Activated CD4-positive, alpha-beta T cell treated with anti-CD3 and anti-CD28 coated beads, Interleukin-2, amount 50 U/mL, for 48 hours (primary cell): ENCODE data around the gene RAD51AP2.
"Not testable (repeated sequence)": the region's sequence is repeated elsewhere in the genome, so short reads cannot be mapped to it uniquely, and the experiment has no call there.

Experiments
- DNase-seq, 2 experiments: peaks; one replicate each; pipeline ENCODE4 v3.0.0-alpha.2; 2020

The RAD51AP2 gene

GRCh38 chr2:17536416-17536815 lies 18.2 kb upstream of the RAD51AP2 start:
- DNase-seq, result no peak

- DNase-seq, result no peak
These were observed 15.3 kb upstream of the RAD51AP2 start for GRCh38 chr2:17533546-17533945.

- no peak for DNase-seq
These were observed 11.5 kb upstream of the RAD51AP2 start for GRCh38 chr2:17529771-17530170.

GRCh38 chr2:17522303-17522702 lies 4.1 kb upstream of the RAD51AP2 start:
- no peak for DNase-seq

GRCh38 chr2:17521621-17522020 lies 3.4 kb upstream of the RAD51AP2 start:
- no peak for DNase-seq

GRCh38 chr2:17520761-17521160 lies 2.5 kb upstream of the RAD51AP2 start:
- DNase-seq, result no peak

- DNase-seq, result no peak
These were observed 1.2 kb upstream of the RAD51AP2 start for GRCh38 chr2:17519486-17519885.

GRCh38 chr2:17517481-17518211 lies 594 bp downstream of the RAD51AP2 start:
- DNase-seq, result no peak

- DNase-seq, result no peak
These were observed 2.6 kb downstream of the RAD51AP2 start for GRCh38 chr2:17515652-17516051.

- no peak for DNase-seq
These were observed 11.3 kb downstream of the RAD51AP2 start for GRCh38 chr2:17506736-17507616.

- DNase-seq, result no peak
These were observed 20.5 kb downstream of the RAD51AP2 start for GRCh38 chr2:17497718-17498117.

- no peak for DNase-seq
These were observed 22.6 kb downstream of the RAD51AP2 start for GRCh38 chr2:17495590-17495989.

- not testable (repeated sequence) for DNase-seq
These were observed 28.1 kb downstream of the RAD51AP2 start for GRCh38 chr2:17490165-17490564.

- DNase-seq, result not testable (repeated sequence)
These were observed 29.6 kb downstream of the RAD51AP2 start for GRCh38 chr2:17488610-17489009.

- no peak for DNase-seq
These were observed 34.7 kb downstream of the RAD51AP2 start for GRCh38 chr2:17483496-17483895.

- DNase-seq, result no peak
These were observed 35.6 kb downstream of the RAD51AP2 start for GRCh38 chr2:17482651-17483050.

GRCh38 chr2:17479875-17480274 lies 38.4 kb downstream of the RAD51AP2 start:
- no peak for DNase-seq

- no peak for DNase-seq
These were observed 41.4 kb downstream of the RAD51AP2 start for GRCh38 chr2:17476830-17477229.

GRCh38 chr2:17476064-17476463 lies 42.2 kb downstream of the RAD51AP2 start:
- no peak for DNase-seq

- DNase-seq, result no peak
These were observed 43.0 kb downstream of the RAD51AP2 start for GRCh38 chr2:17475286-17475685.

GRCh38 chr2:17471979-17472378 lies 46.3 kb downstream of the RAD51AP2 start:
- no peak for DNase-seq

GRCh38 chr2:17470855-17471641 lies 47.2 kb downstream of the RAD51AP2 start:
- DNase-seq, result no peak

GRCh38 chr2:17461087-17461475 lies 57.2 kb downstream of the RAD51AP2 start:
- DNase-seq, result no peak
